Smooth muscle cell of the umbilical artery (primary cell): ENCODE measurements around the gene FRS3. TPM values are rescaled to one million over a fixed set of nuclear protein-coding genes. Genes with fewer than 3 reads are reported as not detected.

Experiments
- total RNA-seq: library from RNA; depleted of rRNA; stranded (reverse); fragments of >200 nt; gene quantifications from 2 replicates; pipeline ENCODE4 v1.2.3, GENCODE V29; 2014

FRS3 gene
- 1.2 and 2.4 TPM in 2 replicates for total RNA-seq

GRCh38 chr6:41779788-41780550 lies at the start of gene FRS3:
FRS3 (minus strand) TSS chr6:41779900; CDS start chr6:41776987, 2,913 bp downstream.

GRCh38 chr6:41787219-41787917 lies 7.7 kb upstream of the FRS3 start, which contains the start of gene TOMM6:
TOMM6 (plus strand) TSS chr6:41787694; CDS start chr6:41787698, 4 bp downstream.

GRCh38 chr6:41780551-41781365 lies 1.1 kb upstream of the FRS3 start, which contains the start of gene PRICKLE4:
PRICKLE4 (plus strand) TSS chr6:41780782; CDS start chr6:41783474, 2,692 bp downstream.

GRCh38 chr6:41747256-41748101 lies 32.2 kb downstream of the FRS3 start, which contains the start of gene PGC:
PGC (minus strand) TSS chr6:41747397; CDS start chr6:41747334, 63 bp downstream.

GRCh38 chr6:41735427-41736185 lies 44.1 kb downstream of the FRS3 start, which contains the start of gene TFEB:
TFEB (minus strand) TSS chr6:41735608; CDS start chr6:41691213, 44,395 bp downstream.

Other genes starting within 250 kb of the FRS3 start
- gene FOXP4, start 233.5 kb downstream of the FRS3 start, total RNA-seq = 3.0 and 7.2 TPM in 2 replicates
- gene MDFI, start 141.4 kb downstream of the FRS3 start, total RNA-seq = 0.83 and 7.4 TPM in 2 replicates
- 4.2 and 5.3 TPM in 2 replicates for gene TFEB, start 44.3 kb downstream of the FRS3 start, total RNA-seq
- gene PGC, start 32.5 kb downstream of the FRS3 start, total RNA-seq = not detected in 2 replicates
- gene PRICKLE4, start 882 bp upstream of the FRS3 start, total RNA-seq = 0.23 and 1.2 TPM in 2 replicates
- gene TOMM6, start 7.8 kb upstream of the FRS3 start, total RNA-seq = 48.6 and 52.3 TPM in 2 replicates
- 2.1 and 3.1 TPM in 2 replicates for gene USP49, start 115.5 kb upstream of the FRS3 start, total RNA-seq
- gene MED20, start 141.2 kb upstream of the FRS3 start, total RNA-seq = 26.0 and 28.8 TPM in 2 replicates
- 13.1 and 19.5 TPM in 2 replicates for gene BYSL, start 141.6 kb upstream of the FRS3 start, total RNA-seq
- gene CCND3, start 161.9 kb upstream of the FRS3 start, total RNA-seq = 8.6 and 18.5 TPM in 2 replicates